HEK293 (cell line): ENCODE results near the gene SCRN1.

Experiments
- GFI1B ChIP-seq: fragments of 450-650 bp; formaldehyde crosslinking; IDR thresholded peaks from 2 replicates; pipeline ENCODE4 v1.5.1; 2016; ENCODE audit warnings: missing biosample characterization, missing genetic modification characterization
- ZNF121 ChIP-seq: fragments of 450-650 bp; formaldehyde crosslinking; IDR thresholded peaks from 2 replicates; pipeline ENCODE4 v1.5.1; 2016; ENCODE audit warnings: missing biosample characterization, missing genetic modification characterization
- TF ChIP-seq, protein P1 (sequence below): fragments of 450-650 bp; formaldehyde crosslinking; IDR thresholded peaks from 2 replicates; pipeline ENCODE4 v1.5.1; 2016; ENCODE audit warnings: missing biosample characterization, missing genetic modification characterization

GRCh38 chr7:29920491-29920890, 69.1 kb downstream of the SCRN1 start:
- TF ChIP-seq, protein P1, sequence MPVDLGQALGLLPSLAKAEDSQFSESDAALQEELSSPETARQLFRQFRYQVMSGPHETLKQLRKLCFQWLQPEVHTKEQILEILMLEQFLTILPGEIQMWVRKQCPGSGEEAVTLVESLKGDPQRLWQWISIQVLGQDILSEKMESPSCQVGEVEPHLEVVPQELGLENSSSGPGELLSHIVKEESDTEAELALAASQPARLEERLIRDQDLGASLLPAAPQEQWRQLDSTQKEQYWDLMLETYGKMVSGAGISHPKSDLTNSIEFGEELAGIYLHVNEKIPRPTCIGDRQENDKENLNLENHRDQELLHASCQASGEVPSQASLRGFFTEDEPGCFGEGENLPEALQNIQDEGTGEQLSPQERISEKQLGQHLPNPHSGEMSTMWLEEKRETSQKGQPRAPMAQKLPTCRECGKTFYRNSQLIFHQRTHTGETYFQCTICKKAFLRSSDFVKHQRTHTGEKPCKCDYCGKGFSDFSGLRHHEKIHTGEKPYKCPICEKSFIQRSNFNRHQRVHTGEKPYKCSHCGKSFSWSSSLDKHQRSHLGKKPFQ (tag by site-specific recombination): no peak
- TF ChIP-seq ZNF121 (tag by site-specific recombination) (no peak), GFI1B (no peak)
